Neural progenitor cell (in vitro differentiated cells): ENCODE data around the gene UBE2B.

Source experiments
- CTCF ChIP-seq: fragments of 200-600 bp; sonication (generic); IDR thresholded peaks from 2 replicates; pipeline ENCODE4 v1.5.1; 2017; ENCODE audit warnings: antibody characterized with exemption, mild to moderate bottlenecking
- EZH2 ChIP-seq: fragments of 200-600 bp; sonication (generic); IDR thresholded peaks from 2 replicates; pipeline ENCODE4 v1.6.1; 2017; ENCODE audit warnings: antibody characterized with exemption, mild to moderate bottlenecking, moderate library complexity
- EZH2phosphoT487 ChIP-seq: fragments of 200-600 bp; sonication (generic); IDR thresholded peaks from 2 replicates; pipeline ENCODE4 v1.6.1; 2017; ENCODE audit warnings: antibody characterized with exemption

- TF ChIP-seq CTCF (no peak), EZH2 (no peak), EZH2phosphoT487 (no peak)
These were observed 23.6 kb downstream of the UBE2B start for GRCh38 chr5:134394932-134395331.
